CD4-positive, CD25-positive, alpha-beta regulatory T cell (primary cell): ENCODE results near the gene CMIP. TPM values are rescaled to one million over a fixed set of nuclear protein-coding genes. Genes with fewer than 3 reads are reported as not detected.

Source experiments
- ATAC-seq, 2 donors: fragments of 150-1000 bp; cut with Tn5 transposase; one replicate each; pipeline ENCODE4 v1.10.0; 2021; ENCODE audit warnings: low read depth in 2 of 2, moderate number of reproducible peaks in 2 of 2, moderate library complexity in 1 of 2
- DNase-seq, 3 donors: peaks; one replicate each; pipeline versions ENCODE4 v3.0.0 to v3.0.0-alpha.2; 2012 to 2022; ENCODE audit warnings: mixed read lengths in 1 of 3
- H3K27ac ChIP-seq: one replicate; pipeline ENCODE4 v1.7.0; 2013; ENCODE audit warnings: mild to moderate bottlenecking, low read length; ENCODE audit not compliant: insufficient read depth, poor library complexity, severe bottlenecking
- H3K27me3 ChIP-seq: one replicate; pipeline ENCODE4 v1.7.0; 2013; ENCODE audit warnings: low read length; ENCODE audit not compliant: control insufficient read depth, insufficient read depth
- H3K36me3 ChIP-seq: one replicate; pipeline ENCODE4 v1.7.0; 2013; ENCODE audit warnings: mild to moderate bottlenecking, low read length, moderate library complexity; ENCODE audit not compliant: control insufficient read depth, insufficient read depth
- H3K4me1 ChIP-seq: 2 replicates; pipeline ENCODE4 v1.7.0; 2013; ENCODE audit warnings: mild to moderate bottlenecking, low read length; ENCODE audit not compliant: insufficient read depth, control insufficient read depth, poor library complexity, severe bottlenecking
- H3K4me3 ChIP-seq: one replicate; pipeline ENCODE4 v1.7.0; 2013; ENCODE audit warnings: low read depth, mild to moderate bottlenecking, low read length, moderate library complexity
- H3K9me3 ChIP-seq, 2 experiments: 1 replicate in 1 of 2; 2 replicates in 1 of 2; pipeline ENCODE4 v1.7.0; 2013; ENCODE audit warnings: low read length in 2 of 2, mild to moderate bottlenecking in 1 of 2, moderate library complexity in 1 of 2; ENCODE audit not compliant: control insufficient read depth in 2 of 2
- H3K27ac Mint-ChIP-seq, 3 donors: one replicate each; pipeline ENCODE4 v1.8.0; 2020 to 2022; ENCODE audit warnings: mild to moderate bottlenecking in 3 of 3, mixed read lengths in 3 of 3, moderate library complexity in 2 of 3
- H3K27me3 Mint-ChIP-seq: one replicate; pipeline ENCODE4 v1.8.0; 2022; ENCODE audit warnings: mild to moderate bottlenecking, mixed read lengths
- H3K36me3 Mint-ChIP-seq: one replicate; pipeline ENCODE4 v1.8.0; 2020; ENCODE audit warnings: mixed read lengths
- H3K4me1 Mint-ChIP-seq, 4 donors: one replicate each; pipeline ENCODE4 v1.8.0; 2020 to 2022; ENCODE audit warnings: mixed read lengths in 4 of 4, mild to moderate bottlenecking in 1 of 4
- H3K4me3 Mint-ChIP-seq, 4 donors: one replicate each; pipeline ENCODE4 v1.8.0; 2020 to 2022; ENCODE audit warnings: mild to moderate bottlenecking in 4 of 4, mixed read lengths in 4 of 4, moderate library complexity in 3 of 4
- H3K9me3 Mint-ChIP-seq, 7 donors: one replicate each; pipeline ENCODE4 v1.8.0; 2020 to 2022; ENCODE audit warnings: mixed read lengths in 7 of 7, mild to moderate bottlenecking in 3 of 7, moderate library complexity in 2 of 7
- polyA plus RNA-seq, 4 donors: library from polyadenylated mRNA; unstranded; fragments of 300-500 nt; fragmentation: Illumina TruSeq; gene quantifications; one replicate each; pipeline ENCODE4 v1.2.3, GENCODE V29; 2021
- total RNA-seq: library from RNA; stranded (reverse); gene quantifications from one replicate; pipeline ENCODE4 v1.2.3, GENCODE V29; 2022

CMIP gene
- total and polyA plus RNA-seq, 5 donors from 2014 or later, result 0.21 to 49.7 (median 0.94) TPM

DNA sequence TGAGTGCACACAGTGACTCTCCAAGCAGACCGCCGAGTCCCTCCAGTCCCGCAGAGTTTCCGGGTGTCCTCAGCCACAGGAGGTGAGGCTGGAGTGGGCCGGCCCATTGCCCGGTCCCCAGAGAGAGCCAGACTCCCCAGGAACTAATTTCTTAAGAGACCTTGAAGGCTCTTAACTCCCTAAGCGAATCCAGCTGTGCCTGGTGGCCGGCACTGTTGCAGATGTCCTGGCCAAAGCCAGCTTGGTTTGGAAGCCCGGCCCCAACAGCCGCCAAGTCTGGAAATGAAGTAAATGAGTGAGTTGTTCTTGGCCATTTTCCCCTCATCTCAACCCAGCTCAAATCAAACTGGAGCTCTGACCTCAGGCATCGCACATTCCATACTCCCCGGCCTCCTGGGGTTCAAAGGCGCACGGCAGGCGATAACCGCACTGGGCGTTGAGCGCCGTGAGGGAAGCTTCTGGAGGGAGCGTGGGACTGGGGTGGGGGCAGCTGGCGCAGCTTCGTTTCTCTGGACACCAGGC is 42.0 kb downstream of the CMIP start:
- no peaks in the 10 kb centered on the region for H3K27me3 Mint-ChIP-seq

DNA sequence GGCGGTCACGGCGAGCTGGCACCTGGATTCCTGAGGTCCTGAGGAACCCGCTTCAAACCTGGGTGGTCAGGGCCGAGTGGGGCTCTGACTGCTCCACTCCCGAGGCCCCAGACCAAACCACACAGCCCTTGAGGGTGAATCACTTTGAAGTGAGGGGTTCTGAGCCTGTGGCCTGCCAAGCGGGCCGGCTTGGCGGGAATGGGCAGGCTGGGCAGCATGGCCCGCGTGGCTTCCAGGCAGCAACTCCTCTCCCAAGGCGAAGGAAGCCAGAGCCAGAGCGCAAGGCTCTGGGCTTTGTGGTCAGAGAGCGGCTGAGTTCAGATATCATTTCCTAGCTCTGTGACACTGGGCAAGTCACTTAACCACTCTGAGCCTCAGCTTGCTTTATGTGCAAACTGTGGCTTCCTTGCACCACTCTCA is 42.7 kb downstream of the CMIP start:
- H3K27ac Mint-ChIP-seq, result no peak overlapping the region

More for the DNA sequence above, 42.0 kb downstream of the CMIP start:
- peaks cover 6% of the 10 kb centered on the region for H3K4me1 ChIP-seq
- DNase-seq, result no peak
- Mint-ChIP-seq H3K4me3 (no peak overlapping the region), H3K36me3 (peaks cover 14% of the 10 kb centered on the region), H3K27ac (no peak overlapping the region), H3K9me3 (peaks cover 0 to 1% (median 0%) of the 10 kb centered on the region in 7 donors), H3K4me1 (peaks cover 3 to 43% (median 27%) of the 10 kb centered on the region in 4 donors)
- H3K9me3 ChIP-seq, result no peaks in the 10 kb centered on the region
- H3K27ac ChIP-seq, result no peak overlapping the region
- H3K36me3 ChIP-seq, result no peaks in the 10 kb centered on the region
- no peaks in the 10 kb centered on the region for H3K27me3 ChIP-seq
- no peak for ATAC-seq
- no peak overlapping the region for H3K4me3 ChIP-seq

DNA sequence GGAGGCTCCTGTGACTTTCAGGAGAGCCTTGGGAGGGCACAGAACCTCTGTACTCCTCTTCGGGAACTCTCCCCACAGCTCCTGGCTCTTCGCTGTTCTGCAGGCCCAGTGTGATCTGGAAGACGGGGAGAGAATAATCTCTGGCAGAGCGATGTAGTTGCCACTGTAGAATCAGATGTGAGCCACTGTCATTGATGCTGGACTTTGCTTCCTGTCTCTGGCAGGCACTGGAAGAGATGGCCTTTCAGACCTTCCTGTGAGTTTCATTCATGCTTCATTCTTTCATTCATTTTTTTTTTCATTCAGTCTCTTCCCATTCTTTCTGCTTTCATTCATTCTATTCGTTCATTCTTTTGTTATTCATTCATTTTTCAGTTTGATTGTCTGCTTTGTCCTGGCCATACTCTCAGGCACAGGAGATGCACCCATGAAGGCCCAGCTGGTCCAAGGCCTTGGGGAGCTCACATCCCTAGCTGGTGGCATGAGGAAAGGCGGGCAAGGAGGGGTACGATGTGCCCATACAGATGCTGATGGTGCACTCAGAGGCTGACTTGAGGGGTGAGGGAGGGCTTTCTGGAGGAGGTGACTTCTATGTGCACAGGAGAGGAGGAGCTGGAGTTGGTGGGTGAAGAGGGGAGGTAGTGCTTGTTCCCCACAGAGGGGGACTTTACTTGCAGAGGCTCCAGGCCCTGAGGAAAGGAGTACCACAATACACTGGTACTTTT is 44.2 kb downstream of the CMIP start:
- peaks cover 9% of the 10 kb centered on the region for H3K36me3 Mint-ChIP-seq
- H3K27me3 ChIP-seq, result no peaks in the 10 kb centered on the region
- ATAC-seq (no peak), DNase-seq (no peak)
- no peaks in the 10 kb centered on the region for H3K9me3 ChIP-seq
- no peaks in the 10 kb centered on the region for H3K9me3 Mint-ChIP-seq
- no peaks in the 10 kb centered on the region for H3K36me3 ChIP-seq
- peaks cover 5% of the 10 kb centered on the region for H3K4me1 ChIP-seq
- H3K4me1 Mint-ChIP-seq, result peaks cover 3 to 37% (median 27%) of the 10 kb centered on the region in 4 donors
- H3K4me3 ChIP-seq, result no peak overlapping the region
- H3K4me3 Mint-ChIP-seq, result peak overlapping the region in 2 of 4 donors; percentile 54 to 72
- H3K27ac ChIP-seq, result no peak overlapping the region
- peak overlapping the region in 2 of 3 donors; percentile 50 to 73 for H3K27ac Mint-ChIP-seq
- H3K27me3 Mint-ChIP-seq, result no peaks in the 10 kb centered on the region

More for the DNA sequence above, 42.7 kb downstream of the CMIP start:
- Histone ChIP-seq H3K27ac (no peak overlapping the region), H3K4me1 (peaks cover 5% of the 10 kb centered on the region), H3K36me3 (no peaks in the 10 kb centered on the region), H3K27me3 (no peaks in the 10 kb centered on the region), H3K9me3 (no peaks in the 10 kb centered on the region), H3K4me3 (no peak overlapping the region)
- H3K9me3 Mint-ChIP-seq, result peaks cover 0 to 1% (median 0%) of the 10 kb centered on the region in 7 donors
- DNase-seq (no peak), ATAC-seq (no peak)
- no peaks in the 10 kb centered on the region for H3K27me3 Mint-ChIP-seq
- H3K36me3 Mint-ChIP-seq, result peaks cover 14% of the 10 kb centered on the region
- H3K4me1 Mint-ChIP-seq, result peaks cover 3 to 44% (median 28%) of the 10 kb centered on the region in 4 donors
- no peak overlapping the region for H3K4me3 Mint-ChIP-seq

DNA sequence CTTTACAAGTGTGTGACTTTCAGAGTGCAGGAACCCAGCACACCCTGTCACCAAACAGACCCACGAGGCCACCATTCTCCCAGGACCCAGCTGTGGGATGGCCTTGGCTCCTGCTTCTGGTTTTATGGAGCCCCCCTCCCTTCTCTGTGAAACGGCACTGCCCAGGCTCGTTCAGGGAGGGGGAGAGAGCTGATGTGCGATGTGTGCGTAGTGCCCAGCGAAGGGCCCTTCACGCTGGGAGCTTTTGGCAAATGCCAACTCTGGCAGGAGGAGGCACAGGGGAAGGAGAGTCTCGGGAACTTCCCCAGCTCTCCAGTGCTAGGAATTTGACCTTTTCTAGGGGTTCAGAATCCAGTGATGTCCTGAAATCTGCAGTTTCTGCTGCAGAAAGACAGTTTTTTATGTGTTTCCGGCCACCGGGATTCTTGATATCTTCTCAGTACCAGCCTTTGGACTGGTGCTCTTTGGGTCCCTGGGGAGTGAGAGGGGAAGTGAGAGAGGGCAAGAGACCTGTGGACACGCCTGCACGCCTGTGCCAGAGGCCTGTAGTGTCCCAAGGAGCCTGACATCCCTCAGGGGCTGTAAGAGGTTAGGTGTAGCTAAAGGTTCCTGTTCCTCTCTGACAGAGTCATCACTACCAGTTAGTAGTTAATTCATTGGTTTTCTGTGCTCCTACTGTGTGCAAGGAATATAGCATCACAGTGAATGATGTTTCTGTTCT is 45.1 kb downstream of the CMIP start:
- no peaks in the 10 kb centered on the region for H3K9me3 Mint-ChIP-seq
- no peak for DNase-seq
- no peaks in the 10 kb centered on the region for H3K27me3 ChIP-seq
- H3K4me1 ChIP-seq, result peaks cover 5% of the 10 kb centered on the region
- no peak overlapping the region for H3K27ac ChIP-seq
- no peaks in the 10 kb centered on the region for H3K27me3 Mint-ChIP-seq
- no peaks in the 10 kb centered on the region for H3K9me3 ChIP-seq
- no peaks in the 10 kb centered on the region for H3K36me3 ChIP-seq
- peaks cover 9% of the 10 kb centered on the region for H3K36me3 Mint-ChIP-seq
- no peak for ATAC-seq
- no peak overlapping the region for H3K4me3 ChIP-seq
- peak overlapping the region in 1 of 3 donors; percentile 50 for H3K27ac Mint-ChIP-seq
- peaks cover 3 to 34% (median 27%) of the 10 kb centered on the region in 4 donors for H3K4me1 Mint-ChIP-seq
- no peak overlapping the region for H3K4me3 Mint-ChIP-seq

GRCh38 chr16:81491541-81492188 is 47.1 kb downstream of the CMIP start:
- H3K27ac ChIP-seq, result no peak overlapping the region
- peaks cover 3 to 32% (median 22%) of the 10 kb centered on the region in 4 donors for H3K4me1 Mint-ChIP-seq
- no peak overlapping the region for H3K4me3 Mint-ChIP-seq
- no peak overlapping the region for H3K4me3 ChIP-seq
- H3K36me3 ChIP-seq, result no peaks in the 10 kb centered on the region
- no peaks in the 10 kb centered on the region for H3K9me3 Mint-ChIP-seq
- H3K27me3 ChIP-seq, result no peaks in the 10 kb centered on the region
- no peak for DNase-seq
- peaks cover 5% of the 10 kb centered on the region for H3K36me3 Mint-ChIP-seq
- ATAC-seq, result no peak
- H3K4me1 ChIP-seq, result peaks cover 5% of the 10 kb centered on the region
- no peaks in the 10 kb centered on the region for H3K9me3 ChIP-seq
- H3K27ac Mint-ChIP-seq, result peak overlapping the region in 1 of 3 donors; percentile 59
- H3K27me3 Mint-ChIP-seq, result no peaks in the 10 kb centered on the region

- Mint-ChIP-seq H3K4me1 (peaks cover 3 to 35% (median 22%) of the 10 kb centered on the region in 4 donors), H3K27me3 (no peaks in the 10 kb centered on the region), H3K27ac (peak overlapping the region in 2 of 3 donors; percentile 28 to 82), H3K9me3 (no peaks in the 10 kb centered on the region), H3K4me3 (no peak overlapping the region), H3K36me3 (peaks cover 5% of the 10 kb centered on the region)
- H3K36me3 ChIP-seq, result no peaks in the 10 kb centered on the region
- no peaks in the 10 kb centered on the region for H3K27me3 ChIP-seq
- H3K4me1 ChIP-seq, result peaks cover 4% of the 10 kb centered on the region
- no peak overlapping the region for H3K27ac ChIP-seq
- H3K9me3 ChIP-seq, result no peaks in the 10 kb centered on the region
- no peak overlapping the region for H3K4me3 ChIP-seq
- ATAC-seq (no peak), DNase-seq (no peak)
Observed at GRCh38 chr16:81492311-81492761, 47.7 kb downstream of the CMIP start.

DNA sequence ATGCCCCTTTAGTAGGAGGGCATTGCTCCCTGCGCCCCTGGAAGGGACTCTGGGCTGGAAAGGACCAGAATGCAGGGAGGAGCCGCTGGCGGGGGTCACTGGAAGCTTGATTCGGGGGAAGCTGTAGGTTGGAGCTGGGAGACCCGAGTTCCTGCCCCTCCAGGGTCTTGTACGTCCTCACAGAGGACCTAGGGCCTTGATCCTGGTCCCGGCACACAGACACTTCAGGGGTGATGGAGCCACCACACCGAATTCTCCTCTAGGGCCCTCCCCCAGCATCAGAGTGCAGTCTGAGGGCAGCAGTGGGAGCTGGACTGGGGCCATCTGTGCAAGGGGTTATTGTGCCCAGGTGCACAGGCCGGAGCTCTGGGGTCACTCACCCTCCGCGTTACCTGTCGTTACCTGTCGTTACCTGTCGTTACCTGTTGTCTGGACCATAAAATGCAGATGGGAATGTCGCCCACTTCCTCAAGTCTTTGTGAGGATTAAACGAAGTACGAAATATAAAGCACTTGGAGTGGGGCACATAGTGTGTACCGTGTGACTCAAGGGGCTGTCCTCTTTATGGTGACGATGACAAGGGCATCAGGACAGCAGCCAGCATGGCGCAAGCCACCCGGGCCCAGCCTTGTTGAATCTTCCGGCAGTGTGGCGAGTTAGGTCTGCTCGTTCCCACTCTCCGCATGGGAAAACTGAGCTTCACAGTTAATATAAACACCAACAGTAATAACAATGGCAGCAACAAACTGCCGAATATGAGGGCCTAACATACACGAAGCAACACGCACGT is 48.6 kb downstream of the CMIP start:
- Mint-ChIP-seq H3K27ac (peak overlapping the region; percentile 42 to 86 (median 60)), H3K27me3 (no peaks in the 10 kb centered on the region), H3K4me1 (peaks cover 9 to 41% (median 26%) of the 10 kb centered on the region in 4 donors), H3K4me3 (no peak overlapping the region), H3K36me3 (peaks cover 5% of the 10 kb centered on the region), H3K9me3 (no peaks in the 10 kb centered on the region)
- Histone ChIP-seq H3K4me1 (no peaks in the 10 kb centered on the region), H3K27me3 (no peaks in the 10 kb centered on the region), H3K4me3 (no peak overlapping the region), H3K36me3 (no peaks in the 10 kb centered on the region), H3K27ac (no peak overlapping the region), H3K9me3 (no peaks in the 10 kb centered on the region)
- DNase-seq, result no peak
- no peak for ATAC-seq
